Spleen (tissue), 11 donors: ENCODE data around the gene KIF25. TPM values are rescaled to one million over a fixed set of nuclear protein-coding genes. Genes with fewer than 3 reads are reported as not detected.
A peak's percentile ranks its signal among the peaks of the same experiment; 100 is the strongest.

Source experiments
- DNase-seq: peaks from one replicate; pipeline ENCODE4 v3.0.0-alpha.2; 2020
- H3K27ac ChIP-seq, 8 donors: fragments of 200-600 bp; sonication (generic) in 7 of 8; 1 replicate in 4 of 8; 2 replicates in 4 of 8; pipeline versions ENCODE4 v1.5.0 to v1.8.0; 2016 to 2021; ENCODE audit warnings: inconsistent platforms in 4 of 8, mild to moderate bottlenecking in 4 of 8, moderate library complexity in 1 of 8
- H3K27me3 ChIP-seq, 7 donors: fragments of 200-600 bp; sonication (generic) in 6 of 7; replicated peaks in 1 of 7; 1 replicate in 4 of 7; 2 replicates in 3 of 7; pipeline versions ENCODE4 v1.5.0 to v1.8.0; 2016 to 2021; ENCODE audit warnings: inconsistent platforms in 3 of 7, mild to moderate bottlenecking in 1 of 7
- H3K36me3 ChIP-seq, 6 donors: fragments of 200-600 bp; sonication (generic) in 5 of 6; 1 replicate in 4 of 6; 2 replicates in 2 of 6; pipeline versions ENCODE4 v1.5.0 to v1.8.0; 2016 to 2021; ENCODE audit warnings: inconsistent platforms in 2 of 6
- H3K4me1 ChIP-seq, 6 donors: fragments of 200-600 bp; sonication (generic) in 5 of 6; 1 replicate in 3 of 6; 2 replicates in 3 of 6; pipeline versions ENCODE4 v1.5.0 to v1.8.0; 2016 to 2021; ENCODE audit warnings: inconsistent platforms in 3 of 6
- H3K4me3 ChIP-seq, 8 donors: fragments of 200-600 bp; sonication (generic) in 7 of 8; 1 replicate in 4 of 8; 2 replicates in 4 of 8; pipeline versions ENCODE4 v1.5.0 to v1.8.0; 2016 to 2021; ENCODE audit warnings: inconsistent platforms in 4 of 8, mild to moderate bottlenecking in 4 of 8, moderate library complexity in 2 of 8
- H3K9me3 ChIP-seq, 8 donors: fragments of 200-600 bp; sonication (generic) in 7 of 8; 1 replicate in 4 of 8; 2 replicates in 4 of 8; pipeline versions ENCODE4 v1.5.0 to v1.8.0; 2016 to 2021; ENCODE audit warnings: inconsistent platforms in 4 of 8
- CTCF ChIP-seq, 11 experiments: fragments of 200-600 bp in 7 of 11; fragments of 450-650 bp in 4 of 11; sonication (generic) in 4 of 11; IDR thresholded peaks in 8 of 11; conservative IDR thresholded peaks in 3 of 11; 1 replicate in 7 of 11; 2 replicates in 4 of 11; pipeline versions ENCODE4 v1.4.0 to v1.8.0; 2016 to 2021; ENCODE audit warnings: antibody characterized with exemption in 11 of 11, inconsistent platforms in 4 of 11, mild to moderate bottlenecking in 1 of 11
- POLR2A ChIP-seq, 3 donors: fragments of 450-650 bp; IDR thresholded peaks; one replicate each; pipeline ENCODE4 v1.5.1; 2017; ENCODE audit warnings: antibody characterized with exemption in 3 of 3, mild to moderate bottlenecking in 1 of 3
- POLR2AphosphoS5 ChIP-seq, 3 donors: sonication (generic); formaldehyde crosslinking; IDR thresholded peaks; one replicate each; pipeline ENCODE4 v1.5.1; 2017; ENCODE audit warnings: antibody characterized with exemption in 3 of 3
- WGBS, 5 donors: extraction: QIAGEN DNeasy Blood & Tissue Kit in 3 of 5; methylation state at CpG; one replicate each; pipeline versions ENCODE4 v1.1.5 to v1.1.7; 2013 to 2018; 5-methylcytosine and 5-hydroxymethylcytosine counted together
- intact Hi-C: fragments of 100-400 bp; cut with DNase I; formaldehyde crosslinking; loops from one replicate; pipeline ENCODE4 v1.15.0; 2023; ENCODE audit warnings: low total_unique reads
- polyA plus RNA-seq, 3 donors: library from polyadenylated mRNA; stranded (reverse); fragments of 200-250 nt; gene quantifications; one replicate each; pipeline ENCODE4 v1.2.1, GENCODE V29; 2013
- total RNA-seq, 7 donors: library from RNA; depleted of rRNA in 3 of 7; stranded (reverse); fragments of >200 nt in 3 of 7; fragmentation: NEBNext Ultra II Directional in 4 of 7; extraction: Animal tissue kit (Norgen Biotek cat#: 25700) in 4 of 7; gene quantifications; one replicate each; pipeline versions ENCODE4 v1.1.0 to v1.2.1, GENCODE V29; 2016 to 2021
- donor health status: healthy with polysubstance abuse.
- donor health status: DM: no; HTN: no; CAD: no; lungs with moderate emphysema.
- donor health status: DM: no; HTN: no; CAD: no.
- donor health status: Bipolar disorder and iron deficiency.
- donor health status: healthy.
- donor health status: DM: no; HTN: no; CAD: no.
- donor health status: DM: yes; HTN: yes; CAD: no.

KIF25 gene
- total and polyA plus RNA-seq, 10 donors, result 0.32 to 1.7 (median 0.49) TPM; not detected in 3

- WGBS, 5 donors, result 89 to 97% (median 92%) methylated on average over 27 to 36 of the region's 36 CpGs
- no peaks in the 10 kb centered on the region for H3K27me3 ChIP-seq
- H3K36me3 ChIP-seq, result no peaks in the 10 kb centered on the region
- H3K4me3 ChIP-seq, result no peak overlapping the region
- DNase-seq, result no peak
- H3K9me3 ChIP-seq, result peaks cover 0 to 51% (median under 1%) of the 10 kb centered on the region in 8 donors
- H3K27ac ChIP-seq, result no peak overlapping the region
- intact Hi-C loops, result no loop called here
- TF ChIP-seq CTCF (IDR thresholded peaks at IDR 0.05 in 8 of 11, conservative IDR thresholded peaks at IDR 0.05 in 3 of 11) (no peak), POLR2AphosphoS5 (IDR thresholded peaks at IDR 0.05) (no peak), POLR2A (IDR thresholded peaks at IDR 0.05) (no peak)
- H3K4me1 ChIP-seq, result no peaks in the 10 kb centered on the region
Measured at GRCh38 chr6:167988945-167989841, 8.3 kb upstream of the KIF25 start.

- no peak overlapping the region for H3K27ac ChIP-seq
- H3K4me3 ChIP-seq, result no peak overlapping the region
- no peak for DNase-seq
- TF ChIP-seq POLR2AphosphoS5 (IDR thresholded peaks at IDR 0.05) (no peak), POLR2A (IDR thresholded peaks at IDR 0.05) (no peak), CTCF (IDR thresholded peaks at IDR 0.05 in 8 of 11, conservative IDR thresholded peaks at IDR 0.05 in 3 of 11) (no peak)
- no peaks in the 10 kb centered on the region for H3K4me1 ChIP-seq
- no peaks in the 10 kb centered on the region for H3K36me3 ChIP-seq
- peaks cover 0 to 43% (median 0%) of the 10 kb centered on the region in 8 donors for H3K9me3 ChIP-seq
- peaks cover 0 to 2% (median 0%) of the 10 kb centered on the region in 7 donors for H3K27me3 ChIP-seq
- intact Hi-C loops, result no loop called here
- WGBS, 5 donors, result 92 to 95% (median 93%) methylated on average over 59 to 75 of the region's 75 CpGs
Measured at GRCh38 chr6:167990016-167990945, 7.2 kb upstream of the KIF25 start.

GRCh38 chr6:167993169-167993568 lies 4.3 kb upstream of the KIF25 start:
- intact Hi-C loops, result no loop called here
- no peak for DNase-seq
- H3K27ac ChIP-seq, result peak overlapping the region in 1 of 8 donors; percentile 26
- 71 to 88% (median 75%) methylated on average over 16 of the region's 16 CpGs for WGBS, 5 donors
- TF ChIP-seq POLR2AphosphoS5 (IDR thresholded peaks at IDR 0.05), result peak in 2 of 3 donors; percentile 52 to 74
- no peak for TF ChIP-seq POLR2A (IDR thresholded peaks at IDR 0.05)
- peaks cover 0 to 22% (median 0%) of the 10 kb centered on the region in 8 donors for H3K9me3 ChIP-seq
- no peaks in the 10 kb centered on the region for H3K4me1 ChIP-seq
- no peak overlapping the region for H3K4me3 ChIP-seq
- H3K36me3 ChIP-seq, result no peaks in the 10 kb centered on the region
- peaks cover 0 to 15% (median 0%) of the 10 kb centered on the region in 7 donors for H3K27me3 ChIP-seq

- Histone ChIP-seq H3K9me3 (peaks cover 0 to 22% (median 0%) of the 10 kb centered on the region in 8 donors), H3K27ac (peak overlapping the region in 1 of 8 donors; percentile 26), H3K4me1 (no peaks in the 10 kb centered on the region), H3K36me3 (no peaks in the 10 kb centered on the region), H3K27me3 (peaks cover 0 to 22% (median 0%) of the 10 kb centered on the region in 7 donors), H3K4me3 (no peak overlapping the region)
- 86 to 92% (median 88%) methylated on average over 11 of the region's 11 CpGs for WGBS, 5 donors
- TF ChIP-seq POLR2A (IDR thresholded peaks at IDR 0.05) (no peak), POLR2AphosphoS5 (IDR thresholded peaks at IDR 0.05) (no peak), CTCF (IDR thresholded peaks at IDR 0.05 in 8 of 11, conservative IDR thresholded peaks at IDR 0.05 in 3 of 11) (no peak)
- DNase-seq, result no peak
- intact Hi-C loops, result no loop called here
Measured at GRCh38 chr6:167993831-167994230, 3.6 kb upstream of the KIF25 start.
